DOHH2 (cell line): Measurements from ENCODE around the gene SPSB1.

ENCODE experiments used
- H3F3A ChIP-seq: fragments of 200-600 bp; sonication (generic), shearing (Covaris generic); 2 replicates; pipeline ENCODE4 v1.6.0; 2016; ENCODE audit warnings: antibody characterized with exemption, mild to moderate bottlenecking; ENCODE audit not compliant: control insufficient read depth, insufficient read depth
- H3K27ac ChIP-seq: fragments of 200-600 bp; sonication (generic); 2 replicates; pipeline ENCODE4 v1.5.1; 2014; ENCODE audit warnings: low read depth, mild to moderate bottlenecking, low read length, moderate library complexity
- H3K27me3 ChIP-seq: fragments of 200-600 bp; sonication (generic); 2 replicates; pipeline ENCODE4 v1.6.1; 2014; ENCODE audit warnings: mild to moderate bottlenecking, low read length, mixed read lengths; ENCODE audit not compliant: control insufficient read depth
- H3K36me3 ChIP-seq: fragments of 200-600 bp; sonication (generic); 2 replicates; pipeline ENCODE4 v1.6.1; 2014; ENCODE audit warnings: mild to moderate bottlenecking, low read length, moderate library complexity, mixed read lengths; ENCODE audit not compliant: control insufficient read depth
- H3K4me1 ChIP-seq: fragments of 200-600 bp; sonication (generic); 2 replicates; pipeline ENCODE4 v1.6.1; 2014; ENCODE audit warnings: mild to moderate bottlenecking, low read length, mixed read lengths; ENCODE audit not compliant: control insufficient read depth
- H3K4me2 ChIP-seq: fragments of 200-600 bp; sonication (generic); 2 replicates; pipeline ENCODE4 v1.6.0; 2014; ENCODE audit warnings: mild to moderate bottlenecking, low read length, moderate library complexity
- H3K4me3 ChIP-seq: fragments of 200-600 bp; sonication (generic); 2 replicates; pipeline ENCODE4 v1.5.1; 2014; ENCODE audit warnings: mild to moderate bottlenecking, low read length, mixed read lengths
- H3K79me2 ChIP-seq: fragments of 200-600 bp; sonication (generic); 2 replicates; pipeline ENCODE4 v1.6.1; 2014; ENCODE audit warnings: mild to moderate bottlenecking, low read length, mixed read lengths; ENCODE audit not compliant: control insufficient read depth
- H3K9me2 ChIP-seq: fragments of 200-600 bp; sonication (generic); replicated peaks from 2 replicates; pipeline ENCODE4 v1.6.1; 2014; ENCODE audit warnings: mild to moderate bottlenecking, low read length, mixed read lengths; ENCODE audit not compliant: control insufficient read depth
- H3K9me3 ChIP-seq: fragments of 200-600 bp; sonication (generic); 2 replicates; pipeline ENCODE4 v1.6.1; 2014; ENCODE audit warnings: antibody characterized with exemption, low read length, mixed read lengths; ENCODE audit not compliant: control insufficient read depth, insufficient read depth
- H4K20me1 ChIP-seq: fragments of 200-600 bp; sonication (generic); 2 replicates; pipeline ENCODE4 v1.6.0; 2014; ENCODE audit warnings: low read depth, mild to moderate bottlenecking, antibody characterized with exemption, low read length, moderate library complexity; ENCODE audit not compliant: control insufficient read depth, insufficient read depth
- EZH2phosphoT487 ChIP-seq: fragments of 200-600 bp; sonication (generic); IDR thresholded peaks from 2 replicates; pipeline ENCODE4 v1.6.1; 2017; ENCODE audit warnings: borderline replicate concordance, mild to moderate bottlenecking, antibody characterized with exemption, low read length, moderate library complexity, mixed read lengths
- TF ChIP-seq, protein P1 (sequence below): fragments of 200-600 bp; sonication (generic); IDR thresholded peaks from one replicate; pipeline ENCODE4 v1.5.1; 2014; ENCODE audit warnings: antibody characterized with exemption, mild to moderate bottlenecking, low read depth, low read length; ENCODE audit not compliant: poor library complexity, severe bottlenecking

The SPSB1 gene

GRCh38 chr1:9391620-9392019 lies 98.9 kb downstream of the SPSB1 start:
- H3K4me1 ChIP-seq = peaks cover 6% of the 10 kb centered on the region; the same call in 1 of the 2 replicates
- H3K4me3 ChIP-seq = no peak overlapping the region
- no peaks in the 10 kb centered on the region for H3K9me2 ChIP-seq
- no peak overlapping the region for H3K27ac ChIP-seq
- H3K27me3 ChIP-seq = no peaks in the 10 kb centered on the region
- no peaks in the 10 kb centered on the region for H3K9me3 ChIP-seq
- no peaks in the 10 kb centered on the region for H3K36me3 ChIP-seq
- TF ChIP-seq, protein P1, sequence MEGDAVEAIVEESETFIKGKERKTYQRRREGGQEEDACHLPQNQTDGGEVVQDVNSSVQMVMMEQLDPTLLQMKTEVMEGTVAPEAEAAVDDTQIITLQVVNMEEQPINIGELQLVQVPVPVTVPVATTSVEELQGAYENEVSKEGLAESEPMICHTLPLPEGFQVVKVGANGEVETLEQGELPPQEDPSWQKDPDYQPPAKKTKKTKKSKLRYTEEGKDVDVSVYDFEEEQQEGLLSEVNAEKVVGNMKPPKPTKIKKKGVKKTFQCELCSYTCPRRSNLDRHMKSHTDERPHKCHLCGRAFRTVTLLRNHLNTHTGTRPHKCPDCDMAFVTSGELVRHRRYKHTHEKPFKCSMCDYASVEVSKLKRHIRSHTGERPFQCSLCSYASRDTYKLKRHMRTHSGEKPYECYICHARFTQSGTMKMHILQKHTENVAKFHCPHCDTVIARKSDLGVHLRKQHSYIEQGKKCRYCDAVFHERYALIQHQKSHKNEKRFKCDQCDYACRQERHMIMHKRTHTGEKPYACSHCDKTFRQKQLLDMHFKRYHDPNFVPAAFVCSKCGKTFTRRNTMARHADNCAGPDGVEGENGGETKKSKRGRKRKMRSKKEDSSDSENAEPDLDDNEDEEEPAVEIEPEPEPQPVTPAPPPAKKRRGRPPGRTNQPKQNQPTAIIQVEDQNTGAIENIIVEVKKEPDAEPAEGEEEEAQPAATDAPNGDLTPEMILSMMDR = no peak
- TF ChIP-seq EZH2phosphoT487 = no peak
- H3F3A ChIP-seq = no peaks in the 10 kb centered on the region
- no peaks in the 10 kb centered on the region for H3K79me2 ChIP-seq
- no peak overlapping the region for H3K4me2 ChIP-seq
- H4K20me1 ChIP-seq = no peaks in the 10 kb centered on the region

DNA sequence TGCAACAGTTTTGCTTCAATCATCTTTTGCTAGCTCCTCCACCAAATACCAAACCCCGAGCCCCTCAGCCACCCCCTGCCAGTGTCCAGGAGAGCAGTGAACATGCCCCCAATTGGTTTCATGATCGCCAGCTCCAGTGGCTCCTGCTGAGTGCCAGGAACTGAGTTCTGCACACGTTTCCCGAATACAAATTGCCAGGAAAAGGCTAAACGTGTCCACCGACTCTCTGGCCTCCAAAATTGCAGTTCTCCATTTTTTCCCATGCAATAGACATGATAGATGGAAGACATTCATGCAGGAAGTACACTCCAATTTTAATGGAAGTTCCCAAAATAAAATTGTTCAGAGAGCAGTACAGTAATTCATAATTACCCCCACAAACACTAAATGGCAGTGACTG lies 101.3 kb downstream of the SPSB1 start:
- no peaks in the 10 kb centered on the region for H3K36me3 ChIP-seq
- no peak overlapping the region for H3K27ac ChIP-seq
- no peaks in the 10 kb centered on the region for H4K20me1 ChIP-seq
- H3K4me1 ChIP-seq = peaks cover 14% of the 10 kb centered on the region
- H3K9me2 ChIP-seq = no peaks in the 10 kb centered on the region
- H3K4me3 ChIP-seq = no peak overlapping the region
- no peaks in the 10 kb centered on the region for H3K27me3 ChIP-seq
- H3F3A ChIP-seq = no peaks in the 10 kb centered on the region
- H3K79me2 ChIP-seq = no peaks in the 10 kb centered on the region
- TF ChIP-seq EZH2phosphoT487 = no peak
- TF ChIP-seq, protein P1 = no peak
- no peaks in the 10 kb centered on the region for H3K9me3 ChIP-seq
- no peak overlapping the region for H3K4me2 ChIP-seq

DNA sequence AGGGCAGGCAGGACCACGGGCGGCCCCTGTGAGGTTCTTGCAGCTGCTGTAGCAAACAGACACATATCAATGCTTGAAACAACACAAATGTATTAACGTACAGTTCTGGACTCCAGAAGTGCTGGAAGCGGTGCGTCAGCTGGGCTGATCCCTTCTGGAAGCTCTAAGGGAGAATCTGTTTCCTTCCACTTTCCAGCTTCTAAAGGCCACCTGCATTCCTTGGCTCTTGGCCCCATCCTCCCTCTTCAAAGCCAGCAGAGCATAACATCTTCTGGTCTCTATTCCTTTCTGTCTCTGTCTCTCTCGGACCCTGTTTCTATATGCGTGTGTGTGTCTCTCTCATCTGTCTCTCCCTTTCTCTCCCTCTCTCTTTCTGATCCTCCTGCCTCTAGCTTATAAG lies 102.3 kb downstream of the SPSB1 start:
- no peaks in the 10 kb centered on the region for H3K9me3 ChIP-seq
- no peak overlapping the region for H3K4me3 ChIP-seq
- no peaks in the 10 kb centered on the region for H3K79me2 ChIP-seq
- H3K9me2 ChIP-seq = no peaks in the 10 kb centered on the region
- no peaks in the 10 kb centered on the region for H3F3A ChIP-seq
- H3K27me3 ChIP-seq = no peaks in the 10 kb centered on the region
- no peak overlapping the region for H3K27ac ChIP-seq
- H3K4me2 ChIP-seq = no peak overlapping the region
- TF ChIP-seq, protein P1 = no peak
- TF ChIP-seq EZH2phosphoT487 = no peak
- no peaks in the 10 kb centered on the region for H3K36me3 ChIP-seq
- peaks cover 17% of the 10 kb centered on the region for H3K4me1 ChIP-seq
- H4K20me1 ChIP-seq = no peaks in the 10 kb centered on the region

DNA sequence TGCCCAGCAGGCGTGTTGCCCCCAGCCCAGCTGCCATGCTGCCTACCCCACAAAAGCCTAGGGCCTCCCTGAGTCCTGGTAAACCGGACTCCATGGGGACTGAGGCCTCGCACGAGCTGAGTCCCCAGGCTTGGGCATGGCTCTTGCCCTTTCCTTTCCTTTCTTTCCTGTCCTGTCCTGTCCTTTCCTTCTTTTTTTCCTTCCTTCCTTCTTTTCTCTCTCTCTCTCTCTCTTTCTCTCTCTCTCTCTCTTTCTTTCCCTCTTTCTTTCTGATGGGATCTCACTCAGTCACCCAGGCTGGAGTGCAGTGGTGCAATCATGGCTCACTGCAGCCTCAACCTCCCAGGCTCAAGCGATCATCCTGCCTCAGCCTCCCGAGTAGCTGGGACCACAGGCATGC lies 104.4 kb downstream of the SPSB1 start:
- TF ChIP-seq, protein P1 = no peak
- no peak for TF ChIP-seq EZH2phosphoT487
- Histone ChIP-seq H3K4me2 (no peak overlapping the region), H3K27me3 (no peaks in the 10 kb centered on the region), H3F3A (no peaks in the 10 kb centered on the region), H3K4me1 (peaks cover 26% of the 10 kb centered on the region), H3K79me2 (no peaks in the 10 kb centered on the region), H3K9me2 (no peaks in the 10 kb centered on the region), H3K9me3 (no peaks in the 10 kb centered on the region), H4K20me1 (no peaks in the 10 kb centered on the region), H3K4me3 (no peak overlapping the region), H3K27ac (no peak overlapping the region), H3K36me3 (no peaks in the 10 kb centered on the region)
